Sciatic nerve (tissue), 2 donors: ENCODE measurements around the gene PRICKLE4. TPM values are rescaled to one million over a fixed set of nuclear protein-coding genes. Genes with fewer than 3 reads are reported as not detected.

Experiments used
- ATAC-seq: fragments of 200-7000 bp; cut with Tn5 transposase; one replicate; pipeline ENCODE4 v1.9.1; 2020; ENCODE audit warnings: mild to moderate bottlenecking, moderate library complexity
- DNase-seq: peaks from one replicate; pipeline ENCODE4 v3.0.0-alpha.2; 2020; ENCODE audit warnings: low spot score
- intact Hi-C: fragments of 100-400 bp; cut with DNase I; formaldehyde crosslinking; loops from one replicate; pipeline ENCODE4 v1.14.2; 2022
- total RNA-seq: library from RNA; stranded (reverse); fragmentation: NEBNext Ultra II Directional; extraction: Animal tissue kit (Norgen Biotek cat#: 25700); gene quantifications from one replicate; pipeline ENCODE4 v1.2.1, GENCODE V29; 2021
- donor health status: DM: no; HTN: no; CAD: no.
- donor health status: DM: no; HTN: no; CAD: no.

The PRICKLE4 gene
- total RNA-seq, 1 donor from 2014 or later = 9.0 TPM

DNA sequence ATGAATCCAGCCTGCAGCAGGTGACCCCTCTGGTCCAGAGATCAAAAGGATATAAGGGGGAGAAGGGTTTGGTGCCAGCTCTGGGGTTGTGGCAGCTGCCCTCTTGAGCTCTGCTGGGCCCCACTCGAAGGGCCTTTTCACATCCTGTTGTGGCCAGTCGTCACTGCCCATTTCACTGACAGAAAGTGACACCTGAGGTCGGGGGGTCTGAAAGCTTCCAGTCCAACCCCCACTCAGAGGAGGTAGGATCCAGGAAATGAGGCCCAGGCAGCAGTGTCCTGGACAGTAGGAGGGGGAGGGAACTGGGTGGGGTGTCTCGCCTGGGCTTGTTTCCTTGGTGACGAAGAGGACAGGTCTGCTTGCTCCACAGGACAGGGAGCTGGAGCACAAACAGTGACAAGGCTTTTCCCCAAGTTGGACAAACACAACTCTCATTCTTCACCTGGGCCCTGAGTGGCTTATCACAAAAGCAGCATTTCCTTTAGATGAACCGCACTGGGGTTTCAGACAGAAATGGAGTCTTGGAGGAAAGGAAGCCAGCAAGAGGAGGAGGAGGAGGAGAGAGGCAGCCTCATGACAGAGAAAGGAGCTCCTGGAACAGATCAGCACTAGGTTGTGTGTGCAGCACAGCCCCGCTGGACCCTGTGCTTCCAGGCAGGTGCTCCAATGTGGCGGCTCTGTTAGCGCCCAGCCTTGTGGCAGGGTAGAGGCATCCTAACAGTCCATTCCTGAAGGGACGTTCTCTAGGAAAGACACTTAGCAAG lies 11.9 kb upstream of the PRICKLE4 start:
- DNase-seq = no peak
- intact Hi-C loops = no loop called here
- no peak for ATAC-seq

DNA sequence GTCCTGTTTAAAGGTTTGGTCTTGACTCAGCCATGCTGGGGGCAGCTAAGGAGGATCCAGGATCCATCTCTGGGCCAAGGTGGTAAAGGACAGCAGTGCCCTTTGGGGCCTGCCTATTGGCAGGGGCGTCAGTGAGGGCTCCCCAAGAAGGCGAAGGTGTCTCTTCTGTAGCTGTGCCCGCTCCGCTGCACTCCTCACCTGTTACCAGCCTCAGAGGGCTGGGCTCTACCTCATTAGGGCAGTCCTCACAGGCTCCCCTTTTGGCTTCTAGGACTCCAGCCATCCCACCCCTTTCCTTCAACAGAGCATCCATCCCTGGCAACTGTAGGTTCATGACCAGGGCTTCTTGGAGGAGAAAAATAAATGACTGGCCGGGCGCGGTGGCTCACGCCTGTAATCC lies 11.2 kb upstream of the PRICKLE4 start:
- ATAC-seq (no peak), DNase-seq (no peak)
- intact Hi-C loops = no loop called here

DNA sequence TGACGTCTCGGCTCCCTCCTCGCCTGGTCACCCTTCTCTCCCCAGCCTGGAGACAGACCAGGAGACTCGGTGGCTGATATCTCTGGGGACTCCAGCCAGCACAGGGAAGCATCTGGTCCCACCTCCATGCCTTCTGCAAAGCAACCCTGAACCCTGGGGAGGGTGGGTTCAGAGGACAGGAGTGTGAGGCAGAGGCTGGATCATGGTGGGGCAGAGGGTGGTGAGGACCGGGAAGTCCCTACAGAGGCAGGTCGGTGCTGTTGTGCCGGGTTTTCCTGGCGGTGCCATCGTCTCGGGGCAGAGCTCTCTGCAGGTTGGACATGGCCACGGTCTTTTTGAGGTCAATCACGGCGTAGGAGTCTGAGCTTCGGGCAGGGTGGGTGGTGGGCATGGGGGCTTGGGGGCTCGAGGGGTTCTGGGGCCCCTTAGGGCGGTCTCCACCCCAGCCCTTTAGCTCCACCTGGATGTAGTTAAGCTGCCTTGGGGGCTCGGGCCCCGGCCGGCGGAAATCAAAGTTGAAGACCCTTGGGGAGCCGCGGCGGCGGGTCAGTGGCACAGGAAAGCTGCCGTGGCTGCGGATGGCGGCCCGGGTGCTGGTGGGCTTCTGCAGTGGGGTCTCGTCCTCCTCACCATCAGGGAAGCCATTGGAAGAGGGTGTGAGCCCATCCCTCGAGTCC lies 10.1 kb upstream of the PRICKLE4 start:
- ATAC-seq (no peak), DNase-seq (no peak)
- intact Hi-C loops = no loop called here

DNA sequence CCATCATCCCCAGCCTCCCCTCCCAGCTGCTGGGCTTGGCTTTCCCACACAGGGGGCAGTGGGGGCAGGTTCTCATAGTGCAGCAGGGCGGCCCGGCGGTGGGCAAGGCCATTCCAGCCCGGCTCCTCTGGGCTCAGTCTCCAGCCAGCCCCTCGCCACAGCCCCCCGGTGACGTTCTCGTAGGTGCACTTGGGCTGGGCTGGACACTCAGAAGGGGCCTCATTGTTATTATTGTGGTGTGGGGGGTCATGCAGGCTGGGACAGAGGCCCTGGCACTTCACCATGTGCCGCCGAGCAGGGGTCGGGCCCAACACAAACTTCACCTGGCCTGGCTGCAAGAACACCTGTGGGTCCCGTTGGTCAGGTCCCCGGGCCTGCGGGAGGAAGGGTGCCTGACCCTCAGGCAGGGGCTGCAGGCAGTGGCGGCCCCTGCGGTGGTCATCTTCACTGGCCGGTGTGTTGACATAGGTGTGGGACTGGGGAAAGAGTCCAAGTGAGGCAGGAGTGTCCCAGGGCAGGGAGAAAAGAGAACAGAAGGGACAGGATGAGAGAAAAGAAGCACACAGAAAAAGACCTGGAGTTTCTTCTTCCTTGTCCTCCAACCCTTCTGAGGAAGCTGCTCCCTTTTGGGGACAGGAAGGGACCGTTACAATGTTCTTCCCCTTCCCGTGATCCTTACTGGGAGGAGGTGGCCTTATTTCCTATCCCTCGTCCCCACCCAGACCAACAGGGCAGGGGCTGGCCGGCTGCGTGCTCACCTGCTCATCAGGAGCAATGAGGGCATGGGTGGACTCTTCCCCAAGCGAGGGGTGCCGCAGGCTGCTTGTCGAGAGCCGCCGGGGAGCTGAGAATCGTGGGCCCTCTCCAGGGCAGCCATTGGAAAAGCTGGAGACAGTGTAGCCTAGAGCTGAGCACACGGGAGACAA lies 9.3 kb upstream of the PRICKLE4 start:
- no peak for ATAC-seq
- no peak for DNase-seq
- intact Hi-C loops = no loop called here

DNA sequence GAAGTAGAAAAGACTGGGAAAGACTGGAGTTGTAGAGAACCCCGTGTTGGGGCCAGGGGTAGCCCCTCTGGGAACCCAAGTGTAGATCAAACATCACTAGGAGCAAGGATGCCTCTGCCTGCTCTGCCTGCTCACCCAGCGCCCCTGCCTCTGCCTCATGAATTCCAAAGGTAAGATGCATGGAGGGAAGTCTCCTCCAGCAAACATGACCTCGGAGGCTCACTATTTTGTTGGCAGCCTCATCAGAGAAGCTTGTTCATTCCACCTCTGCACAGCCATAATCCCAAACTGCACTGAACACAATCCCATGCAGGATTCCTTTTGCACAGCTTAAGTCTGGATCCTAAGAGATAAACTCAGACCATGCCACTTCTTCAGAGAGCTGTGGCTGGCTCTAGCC lies 5.7 kb upstream of the PRICKLE4 start:
- DNase-seq (no peak), ATAC-seq (no peak)
- intact Hi-C loops = no loop called here

DNA sequence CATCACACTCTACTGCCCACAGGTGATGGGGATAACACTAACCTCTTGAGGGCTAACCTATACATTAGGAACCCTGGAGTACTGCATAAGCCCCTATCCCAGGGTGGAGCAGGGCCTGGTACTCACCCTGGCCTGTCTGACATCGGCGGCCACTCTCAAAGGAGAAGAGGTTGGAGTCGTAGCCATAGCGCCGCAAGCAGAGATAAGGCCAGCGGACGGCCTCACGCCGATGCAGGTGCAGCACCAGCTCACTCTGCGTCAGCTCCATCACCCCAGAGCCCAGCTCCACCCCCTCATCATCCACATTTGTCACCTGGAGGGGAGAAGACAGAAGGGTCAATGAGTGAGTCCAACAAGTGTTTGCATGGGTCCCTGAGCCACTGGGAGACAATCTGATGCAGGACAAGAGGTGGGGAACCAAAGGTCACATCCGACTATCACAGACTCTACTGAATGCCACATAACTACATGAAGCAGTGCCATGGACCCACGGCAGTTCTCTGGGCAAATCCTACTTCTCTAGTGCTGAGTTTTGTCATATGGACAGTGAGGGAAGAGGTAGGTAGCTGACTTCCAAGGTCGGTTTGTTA lies 5.2 kb upstream of the PRICKLE4 start:
- DNase-seq (no peak), ATAC-seq (no peak)
- intact Hi-C loops = no loop called here

DNA sequence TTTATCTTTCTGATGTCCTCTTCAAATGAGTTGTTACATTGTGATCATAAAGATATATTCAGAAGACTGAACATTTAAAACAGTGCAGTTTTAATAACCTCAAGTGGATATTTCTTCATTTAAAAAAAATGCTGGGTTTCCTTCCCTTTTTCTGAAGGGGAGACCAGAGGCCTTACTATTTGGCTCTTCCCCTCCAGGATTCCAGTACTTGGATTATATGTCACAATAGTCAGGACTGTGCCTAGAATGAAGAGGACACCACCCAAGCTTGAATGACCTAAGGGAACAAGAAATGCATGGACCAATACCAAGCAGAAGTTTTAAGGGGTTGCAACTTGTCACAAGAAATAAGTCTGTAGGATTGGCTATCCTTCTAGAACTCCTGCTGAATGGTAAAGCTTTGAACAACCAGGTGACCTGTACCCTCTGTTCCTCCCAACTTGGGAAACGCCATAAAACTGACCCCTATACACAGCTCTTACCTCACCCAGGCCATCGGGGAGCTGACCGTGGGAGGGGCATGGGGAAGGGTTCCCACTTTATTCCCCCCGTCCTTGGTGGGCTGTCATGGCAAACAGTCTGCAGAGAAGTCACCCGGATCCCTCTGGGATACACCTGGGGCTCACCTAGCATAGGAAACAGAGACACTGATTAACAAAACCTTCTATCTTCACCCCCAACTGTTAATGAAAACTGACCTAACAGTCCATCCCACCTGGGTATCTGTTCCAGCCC lies 2.9 kb upstream of the PRICKLE4 start:
- no peak for DNase-seq
- intact Hi-C loops = no loop called here
- ATAC-seq = no peak

DNA sequence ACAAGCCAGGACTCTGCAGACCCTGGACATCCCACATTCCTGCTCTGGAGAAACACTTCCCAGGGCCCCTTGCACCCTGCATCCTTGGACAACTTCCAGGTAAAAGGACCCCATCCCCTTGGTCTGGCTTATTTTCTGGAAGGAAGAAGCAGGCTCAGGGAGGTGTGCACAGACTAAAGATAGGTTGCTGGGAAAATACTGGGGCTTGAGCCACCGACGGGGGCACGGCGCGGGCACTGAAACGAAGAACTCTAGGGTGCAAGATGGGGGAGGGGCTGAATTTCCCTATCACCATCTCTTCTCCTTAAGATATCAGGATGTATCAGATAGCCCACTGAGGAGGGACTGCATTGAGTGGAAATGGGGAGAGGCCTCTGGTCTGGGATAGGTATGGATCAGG lies 1.7 kb upstream of the PRICKLE4 start:
- ATAC-seq (no peak), DNase-seq (no peak)
- intact Hi-C loops = no loop called here

DNA sequence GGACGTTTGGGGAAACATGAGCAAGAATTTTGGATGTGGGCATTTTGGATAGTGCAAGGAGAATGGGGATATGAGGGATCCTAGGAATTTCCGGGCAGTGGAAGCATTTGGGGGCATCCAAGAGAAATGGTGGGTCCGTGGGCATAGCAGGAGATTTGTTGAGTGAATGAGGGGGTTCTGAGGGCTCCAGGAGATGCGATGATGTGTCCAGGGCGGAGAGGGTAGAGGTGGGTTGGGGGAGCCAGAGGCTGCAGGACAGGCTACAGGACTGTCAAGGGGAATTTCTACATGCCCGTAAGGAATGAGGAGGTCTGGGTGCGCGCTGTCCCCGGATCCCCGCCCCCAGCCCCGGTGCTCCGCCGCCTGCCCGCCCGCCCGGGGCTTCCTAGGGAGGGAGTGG lies 1.2 kb upstream of the PRICKLE4 start:
- intact Hi-C loops = no loop called here
- ATAC-seq (no peak), DNase-seq (no peak)

DNA sequence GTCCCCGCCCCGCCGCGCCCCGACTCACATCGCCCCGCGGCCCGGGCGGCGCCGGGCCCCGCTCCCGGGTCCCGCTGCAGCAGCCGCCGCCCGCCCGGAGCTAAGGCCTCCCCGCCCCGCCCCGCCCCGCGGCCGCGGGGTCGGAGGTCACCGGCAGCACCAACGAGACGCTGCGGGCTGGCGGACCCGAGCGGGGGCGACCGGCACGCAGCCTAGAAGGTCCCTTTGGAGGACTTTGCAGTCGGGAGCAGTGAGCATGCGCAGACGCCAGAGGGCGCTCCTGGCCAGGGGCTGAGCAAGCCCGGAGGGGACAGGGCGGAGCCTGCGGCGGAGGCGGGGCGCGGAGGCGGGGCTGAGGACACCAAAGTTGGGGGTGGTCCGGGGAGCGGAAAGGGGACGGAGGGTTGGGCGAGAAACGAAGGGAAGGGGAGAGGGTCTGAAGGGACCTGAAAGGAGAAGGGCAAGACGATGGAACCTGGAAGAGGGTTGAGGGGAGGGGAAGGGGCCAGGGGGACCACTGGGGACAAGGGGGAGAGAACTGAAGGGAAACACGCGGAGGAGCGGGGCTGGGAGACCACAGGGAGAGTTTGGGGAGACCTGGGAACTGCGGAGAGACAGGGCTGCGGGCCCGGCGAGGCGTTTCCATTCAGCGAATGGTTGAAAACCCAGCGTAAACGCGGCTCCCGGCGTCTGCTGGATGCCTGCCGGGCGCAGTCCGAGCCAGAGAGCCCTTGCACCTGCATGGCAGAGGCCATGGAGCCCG lies 613 bp upstream of the PRICKLE4 start, which contains the start of gene FRS3:
TSS of gene FRS3 (minus strand) at position 113 of the 763 bp plus-strand sequence. CDS start 2,913 bp downstream, outside the sequence.
- intact Hi-C loops = loop anchor here (5.0 to 10.0 kb wide), 2 partner anchors 155 to 262 kb away; no protein-coding TSS in a partner anchor
- ATAC-seq (peak; percentile 97), DNase-seq (peak; percentile 100)

DNA sequence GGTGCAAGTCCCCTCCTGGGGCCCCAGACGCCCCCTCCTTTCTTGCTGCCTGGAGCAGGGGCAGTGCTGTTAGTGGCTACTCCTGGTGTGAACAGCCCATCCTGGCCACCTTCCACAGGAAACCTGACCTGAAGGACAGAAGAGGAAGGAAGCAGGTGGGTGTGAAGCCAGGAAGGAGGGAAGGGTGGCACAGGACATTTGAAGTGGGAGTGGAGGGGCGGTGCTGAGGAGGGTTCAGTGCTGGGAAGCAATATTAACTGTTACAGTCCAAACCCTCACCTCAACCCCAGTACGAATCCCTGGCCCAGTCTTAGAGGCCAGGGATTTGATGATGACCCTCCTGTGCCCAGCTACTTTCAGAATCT lies 766 bp downstream of the PRICKLE4 start:
- intact Hi-C loops = loop anchor here (5.0 to 10.0 kb wide), 2 partner anchors 153 to 261 kb away; no protein-coding TSS in a partner anchor
- ATAC-seq (no peak), DNase-seq (no peak)

DNA sequence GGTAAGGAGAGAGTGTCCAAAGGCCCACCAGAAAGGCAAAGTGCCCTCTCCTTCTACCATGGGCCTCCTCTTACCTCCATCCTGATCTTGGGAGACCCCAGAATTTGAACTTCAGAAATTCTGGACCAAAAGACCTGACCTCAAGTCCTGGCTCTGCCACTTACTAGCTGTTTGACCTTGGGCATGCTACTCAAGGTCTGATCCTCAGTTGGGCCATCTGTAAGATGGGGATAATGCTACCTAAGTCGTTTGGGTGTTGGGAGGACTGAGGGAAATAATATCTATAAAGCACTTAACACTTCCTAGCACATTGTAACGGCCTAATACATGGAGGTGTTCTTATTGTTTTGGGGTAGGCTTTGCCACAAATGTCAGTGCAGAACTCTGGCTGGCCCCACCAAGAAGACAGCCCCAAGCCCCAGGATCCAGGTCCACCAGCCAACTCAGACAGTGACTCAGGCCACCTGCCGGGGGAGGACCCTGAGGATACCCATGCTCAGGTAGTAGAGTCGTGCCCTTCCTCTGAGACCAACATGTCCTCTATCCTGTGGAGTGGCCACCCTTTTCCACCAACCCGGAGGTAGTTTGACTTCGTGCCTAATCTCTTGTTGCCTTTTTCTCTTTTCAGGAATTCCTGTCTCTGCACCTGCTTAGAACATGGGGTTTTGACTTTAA lies 2.7 kb downstream of the PRICKLE4 start:
- ATAC-seq = no peak
- intact Hi-C loops = loop anchor here (5.0 to 10.0 kb wide), 2 partner anchors 152 to 259 kb away; no protein-coding TSS in a partner anchor
- DNase-seq = no peak

DNA sequence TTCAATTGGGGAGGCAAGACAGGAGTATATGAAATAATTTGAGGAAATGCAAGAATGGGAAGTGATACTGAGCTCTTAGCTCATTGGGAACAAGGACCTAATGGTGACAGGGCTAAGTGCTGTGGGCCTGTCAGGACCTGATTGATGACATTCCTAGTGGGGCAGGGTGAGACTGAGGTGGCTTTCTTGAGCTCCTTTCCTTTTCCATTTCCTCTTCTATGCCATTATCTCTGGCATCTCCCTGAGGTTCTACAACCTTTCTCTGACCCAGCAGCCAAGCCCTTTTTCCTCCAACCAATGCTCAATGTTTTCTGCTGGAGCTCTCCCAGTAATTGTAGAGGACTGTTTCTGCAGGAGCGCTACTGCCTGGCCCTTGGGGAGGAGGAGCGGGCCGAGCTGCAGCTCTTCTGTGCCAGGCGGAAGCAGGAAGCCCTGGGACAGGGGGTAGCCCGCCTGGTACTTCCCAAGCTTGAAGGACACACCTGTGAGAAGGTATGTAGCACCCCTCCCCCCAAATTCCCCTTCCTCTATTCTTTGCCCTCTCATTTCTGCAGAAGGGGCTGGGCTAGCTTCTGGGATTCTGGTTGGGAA lies 4.1 kb downstream of the PRICKLE4 start:
- ATAC-seq (no peak), DNase-seq (no peak)
- intact Hi-C loops = loop anchor here (5.0 to 10.0 kb wide), 2 partner anchors 150 to 258 kb away; no protein-coding TSS in a partner anchor

DNA sequence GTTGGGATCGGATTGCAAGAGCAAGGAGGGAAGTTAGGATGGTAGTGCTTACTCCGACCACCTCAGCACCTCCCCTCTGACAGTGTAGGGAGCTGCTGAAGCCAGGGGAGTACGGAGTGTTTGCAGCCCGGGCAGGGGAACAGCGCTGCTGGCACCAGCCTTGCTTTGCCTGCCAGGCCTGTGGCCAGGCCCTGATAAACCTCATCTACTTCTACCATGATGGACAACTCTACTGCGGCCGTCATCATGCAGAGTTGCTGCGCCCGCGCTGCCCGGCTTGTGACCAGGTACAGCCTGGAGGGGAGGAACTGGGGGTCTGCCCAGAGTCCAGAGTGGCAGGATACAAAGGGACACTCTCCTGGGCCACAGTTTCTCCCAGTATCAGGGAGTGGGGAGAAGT lies 4.7 kb downstream of the PRICKLE4 start:
- no peak for ATAC-seq
- intact Hi-C loops = loop anchor here (10.0 kb wide), 1 partner anchor 150 kb away; no protein-coding TSS in a partner anchor
- no peak for DNase-seq

DNA sequence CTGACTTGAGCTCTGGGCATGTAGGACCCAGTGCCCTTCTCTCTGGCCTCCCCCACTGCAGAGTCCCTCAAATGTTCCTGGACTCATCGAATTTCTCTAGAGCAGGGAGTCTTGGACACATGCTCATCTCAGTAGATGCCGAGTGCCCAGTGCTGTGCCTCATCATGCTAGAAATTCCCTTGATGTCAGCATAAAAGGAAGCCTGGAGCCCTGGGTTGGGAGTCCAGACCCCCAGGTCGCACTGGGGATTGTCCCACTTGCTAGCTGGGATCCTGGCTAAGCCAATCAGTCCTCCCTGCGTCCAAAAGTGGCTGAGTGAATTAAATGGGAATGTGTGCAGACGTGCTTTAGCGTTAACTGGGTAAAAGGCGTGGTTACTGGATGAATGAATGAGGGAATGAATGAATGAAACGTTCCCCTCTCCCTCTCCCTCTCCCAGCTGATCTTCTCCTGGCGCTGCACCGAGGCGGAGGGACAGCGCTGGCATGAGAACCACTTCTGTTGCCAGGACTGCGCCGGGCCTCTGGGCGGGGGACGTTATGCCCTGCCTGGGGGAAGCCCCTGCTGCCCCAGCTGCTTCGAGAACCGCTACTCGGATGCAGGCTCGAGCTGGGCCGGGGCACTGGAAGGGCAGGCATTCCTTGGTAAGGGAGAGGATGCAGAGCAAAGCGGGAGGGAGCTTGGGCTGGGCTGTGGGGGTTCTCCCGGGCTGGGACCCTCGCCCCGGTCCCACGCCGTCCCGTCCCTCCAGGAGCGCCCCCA lies 5.3 kb downstream of the PRICKLE4 start:
- DNase-seq = no peak
- intact Hi-C loops = loop anchor here (10.0 kb wide), 1 partner anchor 149 kb away; no protein-coding TSS in a partner anchor
- no peak for ATAC-seq
